NOMO-1 treated with DMSO at 0.1 percent for 48 hours (cell line): ENCODE results near the gene CAMKMT.

Source experiments
- DNase-seq: peaks from one replicate; lab custom pipeline; 2025; ENCODE audit not compliant: unreplicated experiment; lab: John Stamatoyannopoulos, UW

The CAMKMT gene

GRCh38 chr2:44817673-44818335 is 456.1 kb downstream of the CAMKMT start:
- DNase-seq = no peak

GRCh38 chr2:44819061-44819460 is 457.3 kb downstream of the CAMKMT start:
- no peak for DNase-seq

GRCh38 chr2:44821500-44821899 is 459.8 kb downstream of the CAMKMT start:
- DNase-seq = no peak

- no peak for DNase-seq
Observed at GRCh38 chr2:44822174-44822573, 460.4 kb downstream of the CAMKMT start.
